D721Med (cell line): ENCODE data around the gene BRAF.
"Not testable (repeated sequence)": the region's sequence is repeated elsewhere in the genome, so short reads cannot be mapped to it uniquely, and the experiment has no call there.

ENCODE experiments used
- DNase-seq: peaks from one replicate; pipeline ENCODE4 v3.0.0; 2011; ENCODE audit warnings: low spot score; ENCODE audit not compliant: insufficient read length
- FAIRE-seq: peaks from 2 replicates; lab custom pipeline; 2011; peaks lifted over from hg19 to GRCh38; lab: Jason Lieb, UNC
- TF ChIP-seq, protein P1 (sequence below): IDR thresholded peaks from 2 replicates; pipeline ENCODE4 v1.5.1; 2012; ENCODE audit warnings: mild to moderate bottlenecking, control low read depth; ENCODE audit not compliant: insufficient read depth; ENCODE audit errors: missing control alignments

The BRAF gene

DNA sequence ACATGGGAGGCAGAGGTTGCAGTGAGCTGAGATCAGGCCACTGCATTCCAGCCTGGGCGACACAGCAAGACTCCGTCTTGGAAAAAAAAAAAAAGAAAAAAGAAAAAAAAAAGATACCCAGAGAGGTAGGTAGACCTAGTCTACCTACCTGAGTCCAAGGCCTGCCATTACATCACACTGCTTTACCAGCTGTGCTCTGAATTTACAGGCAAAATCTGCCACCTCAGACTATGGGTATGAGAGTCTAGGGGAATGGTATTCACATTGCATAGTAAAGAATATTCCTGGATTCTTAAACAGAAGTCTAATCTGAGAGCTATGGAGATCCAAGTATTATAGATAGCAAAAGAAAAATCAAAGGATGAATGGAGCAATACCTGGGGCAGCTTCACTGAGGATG lies 178.0 kb downstream of the BRAF start:
- TF ChIP-seq, protein P1, sequence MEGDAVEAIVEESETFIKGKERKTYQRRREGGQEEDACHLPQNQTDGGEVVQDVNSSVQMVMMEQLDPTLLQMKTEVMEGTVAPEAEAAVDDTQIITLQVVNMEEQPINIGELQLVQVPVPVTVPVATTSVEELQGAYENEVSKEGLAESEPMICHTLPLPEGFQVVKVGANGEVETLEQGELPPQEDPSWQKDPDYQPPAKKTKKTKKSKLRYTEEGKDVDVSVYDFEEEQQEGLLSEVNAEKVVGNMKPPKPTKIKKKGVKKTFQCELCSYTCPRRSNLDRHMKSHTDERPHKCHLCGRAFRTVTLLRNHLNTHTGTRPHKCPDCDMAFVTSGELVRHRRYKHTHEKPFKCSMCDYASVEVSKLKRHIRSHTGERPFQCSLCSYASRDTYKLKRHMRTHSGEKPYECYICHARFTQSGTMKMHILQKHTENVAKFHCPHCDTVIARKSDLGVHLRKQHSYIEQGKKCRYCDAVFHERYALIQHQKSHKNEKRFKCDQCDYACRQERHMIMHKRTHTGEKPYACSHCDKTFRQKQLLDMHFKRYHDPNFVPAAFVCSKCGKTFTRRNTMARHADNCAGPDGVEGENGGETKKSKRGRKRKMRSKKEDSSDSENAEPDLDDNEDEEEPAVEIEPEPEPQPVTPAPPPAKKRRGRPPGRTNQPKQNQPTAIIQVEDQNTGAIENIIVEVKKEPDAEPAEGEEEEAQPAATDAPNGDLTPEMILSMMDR, result no peak
- no peak for FAIRE-seq

GRCh38 chr7:140745266-140746058 lies 179.3 kb downstream of the BRAF start:
- no peak for DNase-seq
- no peak for FAIRE-seq
- TF ChIP-seq, protein P1, result no peak

More for the DNA sequence above, 178.0 kb downstream of the BRAF start:
- DNase-seq, result no peak

DNA sequence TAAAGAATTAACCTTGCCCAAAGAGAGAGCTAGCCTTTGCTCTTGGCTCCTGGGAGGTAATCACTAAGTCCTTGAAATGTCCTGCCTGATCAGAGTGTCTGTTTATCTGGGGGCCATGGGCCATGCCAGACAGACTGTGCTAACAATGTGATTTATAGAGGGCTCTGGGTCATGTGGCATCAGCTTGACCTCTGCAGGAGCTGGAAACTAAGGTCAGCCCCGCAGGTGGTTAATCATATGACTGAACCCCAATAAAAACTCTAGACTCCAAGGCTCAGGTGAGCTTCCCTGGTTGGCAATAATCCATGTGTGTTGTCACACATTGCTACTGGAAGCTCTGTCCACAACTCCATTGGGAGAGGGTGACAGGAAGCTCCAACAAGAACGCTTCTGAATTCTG lies 180.7 kb downstream of the BRAF start:
- TF ChIP-seq, protein P1, result no peak
- DNase-seq (no peak), FAIRE-seq (no peak)

- FAIRE-seq, DNase-seq: not testable (repeated sequence)
These were observed 181.5 kb downstream of the BRAF start for GRCh38 chr7:140743255-140743654.

- DNase-seq, result no peak
- FAIRE-seq, result no peak
- TF ChIP-seq, protein P1, result no peak
These were observed 186.4 kb downstream of the BRAF start for GRCh38 chr7:140738280-140738679.

GRCh38 chr7:140734729-140735128 lies 190.0 kb downstream of the BRAF start:
- DNase-seq (no peak), FAIRE-seq (no peak)
- TF ChIP-seq, protein P1, result no peak

GRCh38 chr7:140734096-140734495 lies 190.6 kb downstream of the BRAF start:
- TF ChIP-seq, protein P1, result no peak
- DNase-seq (no peak), FAIRE-seq (no peak)

DNA sequence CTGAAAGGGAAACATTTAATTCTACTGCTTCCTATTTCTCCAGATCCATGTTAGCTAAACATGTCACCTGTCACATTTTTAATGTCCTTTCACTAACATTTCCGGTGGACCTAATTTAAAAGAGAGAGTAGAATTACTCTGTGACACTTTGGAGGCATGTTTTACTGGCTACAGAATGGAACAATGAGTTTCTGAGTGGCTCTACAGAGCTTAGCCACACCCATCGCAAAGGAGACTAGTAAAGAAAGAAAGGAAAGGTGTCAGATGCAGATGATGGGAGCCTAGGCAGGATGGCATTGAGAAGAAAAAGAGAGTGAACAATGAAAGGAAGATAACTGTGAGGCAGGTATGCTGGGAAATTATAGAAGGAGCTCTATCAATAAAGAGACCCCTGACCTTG lies 192.3 kb downstream of the BRAF start:
- DNase-seq (no peak), FAIRE-seq (no peak)
- TF ChIP-seq, protein P1, result no peak
